Caco-2 (cell line): ENCODE measurements around the gene CRYBB2. TPM values are rescaled to one million over a fixed set of nuclear protein-coding genes. Genes with fewer than 3 reads are reported as not detected.
"Not testable (repeated sequence)": the region's sequence is repeated elsewhere in the genome, so short reads cannot be mapped to it uniquely, and the experiment has no call there.

Source experiments
- BruUV-seq: library from RNA; stranded (reverse); fragments of 400-500 nt; replicated peaks from 2 replicates; lab custom pipeline; 2021; lab: Mats Ljungman, UMichigan
- CTCF ChIA-PET: fragments of 300-600 bp; sonication (Branson Sonifier 250); formaldehyde crosslinking; loops from one replicate; lab custom pipeline; 2022; ENCODE audit warnings: antibody characterized with exemption; lab: Charles Lee
- POLR2A ChIA-PET: fragments of 300-600 bp; sonication (Branson Sonifier 250); formaldehyde crosslinking; loops from one replicate; lab custom pipeline; 2022; ENCODE audit warnings: antibody characterized with exemption; lab: Charles Lee
- DNase-seq, 2 experiments: peaks; one replicate each; pipeline versions ENCODE4 v3.0.0 to v3.0.0-alpha.2; 2020 to 2022
- H3K27me3 ChIP-seq: replicated peaks from 2 replicates; pipeline ENCODE4 v1.6.0; 2011; ENCODE audit warnings: low read length; ENCODE audit not compliant: control insufficient read depth, insufficient read depth
- H3K36me3 ChIP-seq: 2 replicates; pipeline ENCODE4 v1.5.1; 2011; ENCODE audit warnings: low read length; ENCODE audit not compliant: control insufficient read depth, insufficient read depth
- H3K4me1 ChIP-seq: fragments of 250-450 bp; sonication (Bioruptor Pico); 2 replicates; pipeline ENCODE4 v1.5.1; 2020; ENCODE audit warnings: mild to moderate bottlenecking
- H3K4me3 ChIP-seq: 2 replicates; pipeline ENCODE4 v1.5.1; 2011; ENCODE audit warnings: low read depth, mild to moderate bottlenecking, control low read depth, low read length
- H3K9me3 ChIP-seq: fragments of 250-450 bp; sonication (Bioruptor Pico); 2 replicates; pipeline ENCODE4 v1.5.1; 2020; ENCODE audit warnings: mild to moderate bottlenecking, moderate library complexity
- H3K27ac Mint-ChIP-seq: one replicate; pipeline ENCODE4 v1.8.0; 2022; ENCODE audit warnings: mixed read lengths; ENCODE audit not compliant: unreplicated experiment
- H3K27me3 Mint-ChIP-seq: one replicate; pipeline ENCODE4 v1.8.0; 2022; ENCODE audit warnings: mixed read lengths; ENCODE audit not compliant: insufficient read depth, unreplicated experiment
- H3K36me3 Mint-ChIP-seq: one replicate; pipeline ENCODE4 v1.8.0; 2022; ENCODE audit warnings: mild to moderate bottlenecking, mixed read lengths; ENCODE audit not compliant: insufficient read depth, unreplicated experiment
- H3K4me1 Mint-ChIP-seq: one replicate; pipeline ENCODE4 v1.8.0; 2022; ENCODE audit warnings: low read depth, mixed read lengths; ENCODE audit not compliant: unreplicated experiment
- H3K4me3 Mint-ChIP-seq: one replicate; pipeline ENCODE4 v1.8.0; 2022; ENCODE audit warnings: mild to moderate bottlenecking, moderate library complexity, mixed read lengths; ENCODE audit not compliant: unreplicated experiment
- H3K9me3 Mint-ChIP-seq: one replicate; pipeline ENCODE4 v1.8.0; 2022; ENCODE audit warnings: mixed read lengths; ENCODE audit not compliant: unreplicated experiment
- intact Hi-C: fragments of 100-400 bp; cut with micrococcal nuclease; formaldehyde crosslinking; loops from one replicate; pipeline ENCODE4 v1.10.0; 2022; ENCODE audit not compliant: unreplicated experiment
- total RNA-seq: library from RNA; stranded (reverse); gene quantifications from 2 replicates; pipeline ENCODE4 v1.2.3, GENCODE V29; 2022

CRYBB2 gene
- total RNA-seq, 1 experiment from 2014 or later, result not detected

- H3K9me3 ChIP-seq, BruUV-seq, H3K4me3 ChIP-seq, CTCF ChIA-PET, H3K4me1 Mint-ChIP-seq, H3K27ac Mint-ChIP-seq, intact Hi-C loops, H3K36me3 Mint-ChIP-seq, H3K27me3 Mint-ChIP-seq, POLR2A ChIA-PET, H3K36me3 ChIP-seq, H3K4me3 Mint-ChIP-seq, H3K27me3 ChIP-seq, DNase-seq, H3K4me1 ChIP-seq: not testable (repeated sequence)
- H3K9me3 Mint-ChIP-seq, result peaks cover 28% of the 10 kb centered on the region
These were observed 48.1 kb downstream of the CRYBB2 start for GRCh38 chr22:25267567-25267966.

- H3K4me3 ChIP-seq, POLR2A ChIA-PET, BruUV-seq, H3K36me3 ChIP-seq, CTCF ChIA-PET, H3K4me1 ChIP-seq, H3K36me3 Mint-ChIP-seq, H3K9me3 ChIP-seq, H3K4me1 Mint-ChIP-seq, DNase-seq, intact Hi-C loops, H3K4me3 Mint-ChIP-seq, H3K27me3 Mint-ChIP-seq, H3K27me3 ChIP-seq, H3K27ac Mint-ChIP-seq: not testable (repeated sequence)
- H3K9me3 Mint-ChIP-seq, result peaks cover 28% of the 10 kb centered on the region
These were observed 49.5 kb downstream of the CRYBB2 start for GRCh38 chr22:25268902-25269301.

GRCh38 chr22:25270061-25270460 is 50.6 kb downstream of the CRYBB2 start:
- BruUV-seq, POLR2A ChIA-PET, H3K4me3 ChIP-seq, H3K27ac Mint-ChIP-seq, H3K36me3 ChIP-seq, H3K36me3 Mint-ChIP-seq, H3K4me1 Mint-ChIP-seq, DNase-seq, H3K27me3 Mint-ChIP-seq, H3K4me1 ChIP-seq, H3K4me3 Mint-ChIP-seq, intact Hi-C loops, H3K9me3 ChIP-seq, CTCF ChIA-PET, H3K27me3 ChIP-seq: not testable (repeated sequence)
- peaks cover 28% of the 10 kb centered on the region for H3K9me3 Mint-ChIP-seq

GRCh38 chr22:25273231-25273630 is 53.8 kb downstream of the CRYBB2 start:
- H3K27me3 Mint-ChIP-seq, POLR2A ChIA-PET, H3K4me3 ChIP-seq, BruUV-seq, H3K4me1 ChIP-seq, H3K36me3 ChIP-seq, CTCF ChIA-PET, DNase-seq, H3K36me3 Mint-ChIP-seq, H3K27me3 ChIP-seq, H3K9me3 ChIP-seq, H3K27ac Mint-ChIP-seq, H3K4me1 Mint-ChIP-seq, H3K4me3 Mint-ChIP-seq, intact Hi-C loops: not testable (repeated sequence)
- H3K9me3 Mint-ChIP-seq, result peaks cover 25% of the 10 kb centered on the region

GRCh38 chr22:25273928-25274327 is 54.5 kb downstream of the CRYBB2 start:
- BruUV-seq, H3K27ac Mint-ChIP-seq, intact Hi-C loops, H3K27me3 Mint-ChIP-seq, H3K4me1 ChIP-seq, H3K27me3 ChIP-seq, H3K36me3 ChIP-seq, H3K4me3 ChIP-seq, DNase-seq, H3K9me3 ChIP-seq, H3K4me1 Mint-ChIP-seq, H3K4me3 Mint-ChIP-seq, CTCF ChIA-PET, POLR2A ChIA-PET, H3K36me3 Mint-ChIP-seq: not testable (repeated sequence)
- H3K9me3 Mint-ChIP-seq, result peaks cover 18% of the 10 kb centered on the region

- H3K27me3 ChIP-seq, POLR2A ChIA-PET, H3K4me1 Mint-ChIP-seq, H3K36me3 Mint-ChIP-seq, CTCF ChIA-PET, DNase-seq, H3K9me3 ChIP-seq, H3K9me3 Mint-ChIP-seq, BruUV-seq, H3K27ac Mint-ChIP-seq, H3K36me3 ChIP-seq, H3K4me3 Mint-ChIP-seq, H3K4me1 ChIP-seq, intact Hi-C loops, H3K4me3 ChIP-seq: not testable (repeated sequence)
- H3K27me3 Mint-ChIP-seq, result peaks cover 21% of the 10 kb centered on the region
These were observed 60.7 kb downstream of the CRYBB2 start for GRCh38 chr22:25280118-25280517.
